ENCODE results near the gene ASPDH. TPM values are rescaled to one million over a fixed set of nuclear protein-coding genes. Genes with fewer than 3 reads are reported as not detected.
A peak's percentile ranks its signal among the peaks of the same experiment; 100 is the strongest.

ASPDH gene
- total and polyA plus RNA-seq, 2 donors from 2014 or later = 115 TPM; not detected in 1

GRCh38 chr19:50464348-50464747 is 49.4 kb downstream of the ASPDH start:
- Histone ChIP-seq H3K9ac (ENCODE audit: low read length in 3 of 3) (no peak overlapping the region), H3K27me3 (ENCODE audit: control insufficient read depth, insufficient read depth, low read length) (no peaks in the 10 kb centered on the region), H3K36me3 (ENCODE audit: control insufficient read depth in 2 of 3, insufficient read depth in 3 of 3, low read length in 3 of 3) (no peaks in the 10 kb centered on the region), H3K4me1 (ENCODE audit: control insufficient read depth in 2 of 3, insufficient read depth in 2 of 3, low read depth in 1 of 3, low read length in 3 of 3) (peaks cover 0 to 2% (median 0%) of the 10 kb centered on the region in 3 donors), H3K27ac (ENCODE audit: low read depth in 2 of 2, low read length in 2 of 2) (no peak overlapping the region), H3K9me3 (ENCODE audit: control insufficient read depth in 2 of 3, insufficient read depth in 1 of 3, low read length in 3 of 3) (no peaks in the 10 kb centered on the region), H3K4me3 (ENCODE audit: low read length in 3 of 3) (no peak overlapping the region)
- FAIRE-seq = no peak
- no peak for TF ChIP-seq CTCF (IDR thresholded peaks at IDR 0.05; ENCODE audit: borderline replicate concordance, extremely low read depth, insufficient read depth)
- intact Hi-C loops (cut with DNase I) = loop anchor here (10.0 kb wide), 1 partner anchor 100 kb away; the partner anchor contains the start of gene NAPSA
- peak in 1 of 5 donors; percentile 51 for DNase-seq

GRCh38 chr19:50462970-50463369 is 50.7 kb downstream of the ASPDH start:
- no peaks in the 10 kb centered on the region for H3K9me3 ChIP-seq (ENCODE audit: control insufficient read depth in 2 of 3, insufficient read depth in 1 of 3, low read length in 3 of 3)
- H3K4me1 ChIP-seq (ENCODE audit: control insufficient read depth in 2 of 3, insufficient read depth in 2 of 3, low read depth in 1 of 3, low read length in 3 of 3) = peaks cover 0 to 2% (median 0%) of the 10 kb centered on the region in 3 donors
- no peak overlapping the region for H3K4me3 ChIP-seq (ENCODE audit: low read length in 3 of 3)
- intact Hi-C loops (cut with DNase I) = loop anchor here (10.0 kb wide), 1 partner anchor 98 kb away; the partner anchor contains the start of gene NAPSA
- FAIRE-seq (no peak), DNase-seq (peak in 1 of 5 donors; percentile 4)
- no peak for TF ChIP-seq CTCF (IDR thresholded peaks at IDR 0.05; ENCODE audit: borderline replicate concordance, extremely low read depth, insufficient read depth)
- H3K27me3 ChIP-seq (ENCODE audit: control insufficient read depth, insufficient read depth, low read length) = no peaks in the 10 kb centered on the region
- no peaks in the 10 kb centered on the region for H3K36me3 ChIP-seq (ENCODE audit: control insufficient read depth in 2 of 3, insufficient read depth in 3 of 3, low read length in 3 of 3)
- H3K9ac ChIP-seq (ENCODE audit: low read length in 3 of 3) = no peak overlapping the region
- H3K27ac ChIP-seq (ENCODE audit: low read depth in 2 of 2, low read length in 2 of 2) = no peak overlapping the region

Other genes with a start within 250 kb of the ASPDH start
- gene KCNC3, start 184.5 kb downstream of the ASPDH start, total RNA-seq = 31.0 TPM
- gene KCNC3, start 184.5 kb downstream of the ASPDH start, polyA plus RNA-seq (ENCODE audit: insufficient read depth, low read depth, low replicate concordance) = 9.1 TPM
- gene NAPSA, start 148.3 kb downstream of the ASPDH start, total RNA-seq = 217 TPM
- 268 TPM for gene NAPSA, start 148.3 kb downstream of the ASPDH start, polyA plus RNA-seq (ENCODE audit: insufficient read depth, low read depth, low replicate concordance)
- 80.4 TPM for gene NR1H2, start 137.5 kb downstream of the ASPDH start, total RNA-seq
- 59.7 TPM for gene NR1H2, start 137.5 kb downstream of the ASPDH start, polyA plus RNA-seq (ENCODE audit: insufficient read depth, low read depth, low replicate concordance)
- 22.1 TPM for gene POLD1, start 129.6 kb downstream of the ASPDH start, total RNA-seq
- 17.8 TPM for gene POLD1, start 129.6 kb downstream of the ASPDH start, polyA plus RNA-seq (ENCODE audit: insufficient read depth, low read depth, low replicate concordance)
- gene SPIB, start 95.0 kb downstream of the ASPDH start, total RNA-seq = 1.1 TPM
- not detected for gene SPIB, start 95.0 kb downstream of the ASPDH start, polyA plus RNA-seq (ENCODE audit: insufficient read depth, low read depth, low replicate concordance)
- gene MYBPC2, start 81.0 kb downstream of the ASPDH start, total RNA-seq = 0.98 TPM
- not detected for gene MYBPC2, start 81.0 kb downstream of the ASPDH start, polyA plus RNA-seq (ENCODE audit: insufficient read depth, low read depth, low replicate concordance)
- 184 TPM for gene EMC10, start 37.4 kb downstream of the ASPDH start, total RNA-seq
- 199 TPM for gene EMC10, start 37.4 kb downstream of the ASPDH start, polyA plus RNA-seq (ENCODE audit: insufficient read depth, low read depth, low replicate concordance)
- 2.0 TPM for gene GARIN5A, start 37.1 kb downstream of the ASPDH start, total RNA-seq
- gene GARIN5A, start 37.1 kb downstream of the ASPDH start, polyA plus RNA-seq (ENCODE audit: insufficient read depth, low read depth, low replicate concordance) = 9.0 TPM
- gene JOSD2, start 2.7 kb downstream of the ASPDH start, total RNA-seq = 31.7 TPM
- gene JOSD2, start 2.7 kb downstream of the ASPDH start, polyA plus RNA-seq (ENCODE audit: insufficient read depth, low read depth, low replicate concordance) = 73.7 TPM
- gene LRRC4B, start 54.5 kb upstream of the ASPDH start, total RNA-seq = 1.2 TPM
- 2.6 TPM for gene LRRC4B, start 54.5 kb upstream of the ASPDH start, polyA plus RNA-seq (ENCODE audit: insufficient read depth, low read depth, low replicate concordance)
- 0.63 TPM for gene SYT3, start 126.0 kb upstream of the ASPDH start, total RNA-seq
- gene SYT3, start 126.0 kb upstream of the ASPDH start, polyA plus RNA-seq (ENCODE audit: insufficient read depth, low read depth, low replicate concordance) = 0.54 TPM
- gene C19orf81, start 135.5 kb upstream of the ASPDH start, total RNA-seq = 3.0 TPM
- gene C19orf81, start 135.5 kb upstream of the ASPDH start, polyA plus RNA-seq (ENCODE audit: insufficient read depth, low read depth, low replicate concordance) = 1.6 TPM
- 0.35 TPM for gene SHANK1, start 205.9 kb upstream of the ASPDH start, total RNA-seq
- 0.24 TPM for gene SHANK1, start 205.9 kb upstream of the ASPDH start, polyA plus RNA-seq (ENCODE audit: insufficient read depth, low read depth, low replicate concordance)
- gene CLEC11A, start 209.5 kb upstream of the ASPDH start, total RNA-seq = 9.6 TPM
- gene CLEC11A, start 209.5 kb upstream of the ASPDH start, polyA plus RNA-seq (ENCODE audit: insufficient read depth, low read depth, low replicate concordance) = 24.5 TPM

All from kidney (tissue), 14 donors.